GM18505 (cell line): ENCODE data around the gene SDHB.

Experiments
- ATAC-seq: cut with Tn5 transposase; IDR thresholded peaks from one replicate; pipeline ENCODE4 v1.9.1; 2021; ENCODE audit not compliant: unreplicated experiment
- POLR2A ChIP-seq: IDR thresholded peaks from 4 replicates; pipeline ENCODE4 v1.6.1; 2011; ENCODE audit warnings: borderline replicate concordance; ENCODE audit not compliant: insufficient read depth, insufficient read length; ENCODE audit errors: extremely low read depth

SDHB gene

DNA sequence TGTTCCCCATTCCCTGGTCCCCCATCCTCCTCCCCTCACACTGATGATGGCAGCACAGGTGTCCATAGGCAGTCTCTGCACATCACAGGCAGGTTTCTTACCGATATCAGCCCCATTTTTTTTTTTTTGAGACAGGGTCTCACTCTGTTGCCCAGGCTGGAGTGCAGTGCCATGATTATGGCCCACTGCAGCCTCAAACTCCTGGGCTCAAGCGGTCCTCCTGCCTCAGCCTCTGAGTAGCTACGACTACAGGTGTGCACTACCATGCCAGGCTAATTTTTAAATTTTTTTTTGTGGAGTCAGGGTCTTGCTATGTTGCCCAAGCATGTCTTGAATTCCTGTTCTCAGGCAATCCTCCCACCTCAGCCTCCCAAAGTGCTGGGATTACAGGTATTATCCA, 28.9 kb upstream of the SDHB start:
- TF ChIP-seq POLR2A, result no peak
- no peak for ATAC-seq

DNA sequence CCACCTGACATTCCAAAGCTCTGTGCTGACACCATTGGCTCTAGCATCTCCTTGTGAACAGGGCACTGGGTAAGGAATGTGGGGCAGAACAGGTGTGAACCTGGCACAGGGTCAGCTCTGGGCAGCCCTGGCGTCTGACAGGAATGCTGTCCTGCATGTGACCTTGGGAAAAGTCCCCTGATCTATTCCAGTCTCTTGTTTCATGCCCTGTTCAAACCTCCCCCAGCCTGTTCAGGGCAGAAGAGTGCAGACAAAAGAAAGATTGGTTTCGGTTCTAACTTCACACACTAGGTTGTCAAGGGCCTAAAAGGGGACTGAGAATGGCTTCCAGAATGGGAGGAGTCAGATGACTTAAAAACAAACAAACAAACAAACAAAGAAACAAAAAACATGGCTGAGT, 27.6 kb upstream of the SDHB start:
- no peak for ATAC-seq
- no peak for TF ChIP-seq POLR2A

DNA sequence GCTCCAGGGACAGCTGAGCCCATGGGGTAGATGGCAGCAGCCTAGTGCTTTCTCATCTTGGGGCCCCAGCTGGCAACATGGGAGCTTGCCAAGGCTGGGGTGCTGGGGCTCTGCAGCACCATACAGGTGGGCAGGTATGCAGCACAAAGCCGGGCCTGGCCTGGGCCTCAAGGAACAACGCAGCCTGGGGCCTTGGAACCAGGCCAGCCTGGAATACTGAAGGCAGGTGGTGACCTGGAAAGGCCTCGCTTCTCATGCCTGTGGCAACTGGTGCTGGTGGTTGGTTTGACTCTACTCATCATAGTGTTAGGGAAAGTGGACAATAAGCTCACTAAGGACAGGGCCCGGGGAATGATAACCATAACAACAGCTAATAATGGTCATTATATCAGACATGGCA, 27.0 kb upstream of the SDHB start:
- no peak for ATAC-seq
- no peak for TF ChIP-seq POLR2A

DNA sequence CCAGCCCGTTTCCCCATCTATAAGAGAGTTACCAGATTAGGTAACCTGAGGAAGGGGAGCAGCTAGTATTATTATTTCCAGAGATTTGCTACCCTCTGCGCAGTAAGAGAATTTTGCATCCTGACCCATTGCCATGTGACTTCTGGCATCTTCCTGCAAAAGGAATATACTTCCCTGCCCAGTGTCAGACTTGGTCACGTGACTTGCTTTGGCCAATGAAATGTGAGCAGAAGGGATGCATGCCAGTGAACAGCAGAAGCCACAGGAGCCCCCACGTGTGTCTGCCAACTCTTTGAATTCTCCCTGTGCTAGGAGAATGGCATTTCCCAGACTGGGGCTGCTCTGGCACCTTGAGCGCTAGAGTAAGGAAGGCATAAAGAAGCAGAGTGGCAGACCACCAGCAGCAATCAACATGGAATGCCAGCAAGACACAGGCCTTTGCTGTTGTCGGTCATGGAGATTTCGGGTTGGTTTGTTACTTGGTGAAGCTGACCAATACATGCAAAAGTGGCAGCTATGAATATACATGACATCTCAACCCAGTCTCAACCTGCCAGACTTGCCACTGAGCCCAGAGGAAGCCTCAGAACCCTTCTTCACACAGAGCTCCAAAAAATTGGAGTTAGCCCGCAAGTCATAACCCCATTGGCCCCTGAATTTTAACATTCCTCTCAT, 26.4 kb upstream of the SDHB start:
- no peak for TF ChIP-seq POLR2A
- no peak for ATAC-seq

DNA sequence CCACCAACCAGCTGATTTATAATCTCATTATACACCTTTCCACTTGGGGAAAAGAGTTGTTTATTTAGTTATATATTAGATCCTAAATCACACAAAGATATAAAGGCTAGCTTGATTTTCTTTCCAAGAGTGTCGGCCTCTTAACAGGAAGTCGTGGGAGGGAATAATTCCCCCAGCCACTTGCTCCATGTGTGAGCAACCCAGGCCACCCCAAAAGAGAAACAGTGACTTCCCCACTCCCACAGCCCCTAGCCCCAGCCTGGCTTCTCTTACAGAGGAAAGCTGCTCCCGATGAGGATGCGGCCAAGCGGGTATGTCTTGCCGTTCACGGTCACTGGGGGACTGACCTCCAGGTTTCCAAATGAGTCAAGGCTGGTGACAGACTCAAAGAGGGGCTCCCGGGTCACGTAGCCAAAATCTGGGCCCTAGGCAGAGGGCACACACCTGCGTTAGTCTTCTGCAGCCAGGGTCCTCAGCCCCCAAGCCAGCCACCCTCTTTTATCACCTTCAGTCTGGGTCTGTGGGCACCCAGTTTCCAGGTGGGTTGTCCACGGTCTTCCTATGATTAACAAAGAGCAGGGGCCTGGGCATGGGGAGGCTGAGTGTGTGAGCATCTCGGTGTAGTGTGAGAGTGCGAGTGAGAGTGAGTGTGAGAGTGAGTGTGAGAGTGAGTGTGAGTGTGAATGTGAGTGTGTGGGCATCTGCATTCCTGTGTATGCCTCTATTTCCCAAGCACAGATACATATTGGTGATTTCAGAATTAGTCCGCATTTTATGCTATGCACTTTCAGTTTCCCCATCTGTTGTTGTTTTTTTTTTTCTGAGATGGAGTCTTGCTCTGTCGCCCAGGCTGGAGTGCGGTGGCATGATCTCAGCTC, 25.4 kb upstream of the SDHB start:
- TF ChIP-seq POLR2A, result no peak
- no peak for ATAC-seq

DNA sequence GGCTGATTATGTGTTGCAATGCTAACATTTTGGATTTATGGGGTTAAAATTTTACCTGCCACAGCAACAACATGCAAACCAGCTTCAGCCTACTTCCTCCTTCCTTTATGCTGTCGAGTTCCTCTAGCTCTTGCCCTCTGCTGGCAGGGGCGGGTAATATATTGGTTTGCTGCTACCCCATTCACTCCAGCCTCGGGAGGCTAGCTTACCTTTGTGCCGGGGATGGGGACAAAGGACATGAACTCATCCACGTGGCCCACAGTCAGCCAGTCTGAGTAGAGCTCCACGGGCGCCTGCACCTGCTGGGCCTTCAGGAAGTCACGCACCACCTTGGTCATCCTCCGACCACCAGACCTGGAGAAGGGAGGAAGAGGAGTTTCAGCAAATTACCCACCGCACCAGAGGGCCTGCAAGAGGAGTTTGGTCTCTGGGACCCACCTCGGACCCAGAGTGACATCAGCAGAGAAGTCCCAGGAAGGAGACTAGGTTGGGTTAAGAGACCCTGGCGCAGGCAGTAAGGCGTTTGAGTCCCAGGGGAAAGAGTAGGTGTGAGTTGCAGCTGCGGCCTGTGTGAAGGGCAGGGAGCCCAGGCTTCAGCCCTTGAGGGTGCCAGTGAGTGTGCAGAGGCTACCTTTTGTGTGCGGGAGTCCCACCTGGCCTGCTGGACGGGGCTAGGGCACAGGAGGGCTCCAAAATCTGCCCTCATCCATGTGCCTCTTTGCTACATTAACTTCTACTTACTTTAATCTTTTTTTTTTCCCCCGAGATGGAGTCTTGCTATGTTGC, 21.8 kb upstream of the SDHB start:
- no peak for TF ChIP-seq POLR2A
- no peak for ATAC-seq

DNA sequence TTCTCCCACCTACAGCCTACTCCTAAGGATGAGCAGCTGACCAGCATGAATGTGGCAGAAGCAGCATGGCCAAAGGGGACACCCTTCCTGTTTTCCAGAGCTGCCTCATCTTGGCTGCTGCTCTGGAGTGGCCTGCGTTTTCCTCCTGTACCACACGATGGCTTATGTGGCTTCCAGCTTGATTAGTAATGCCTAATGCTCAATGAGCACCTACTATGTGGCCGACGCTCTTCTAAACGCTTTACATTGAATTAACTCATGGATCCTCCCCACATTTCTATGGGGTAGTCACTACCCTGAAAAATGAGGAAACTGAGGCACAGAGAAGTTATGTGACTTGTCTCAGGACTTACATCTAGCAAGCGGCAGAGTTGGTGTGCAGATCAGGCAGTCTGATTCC, 18.0 kb upstream of the SDHB start:
- no peak for ATAC-seq
- no peak for TF ChIP-seq POLR2A

DNA sequence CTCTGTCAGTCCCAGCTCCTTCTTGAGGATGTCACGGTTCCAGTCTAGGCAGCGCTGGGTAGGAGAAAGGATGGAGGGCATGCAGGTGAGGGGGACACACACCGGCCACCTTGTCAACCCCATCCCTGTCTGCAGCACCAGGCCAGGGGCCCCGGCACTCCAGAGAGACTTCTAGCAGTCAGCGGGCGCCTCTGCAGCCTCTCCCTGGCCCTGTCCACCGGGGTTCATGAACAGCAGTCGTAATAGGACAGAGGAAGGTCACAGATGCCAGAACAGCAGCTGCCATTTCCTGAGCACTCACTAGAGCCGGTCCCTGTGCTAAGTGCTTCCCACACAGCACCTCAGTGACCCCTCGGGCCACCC, 16.3 kb upstream of the SDHB start:
- ATAC-seq, result no peak
- TF ChIP-seq POLR2A, result no peak

DNA sequence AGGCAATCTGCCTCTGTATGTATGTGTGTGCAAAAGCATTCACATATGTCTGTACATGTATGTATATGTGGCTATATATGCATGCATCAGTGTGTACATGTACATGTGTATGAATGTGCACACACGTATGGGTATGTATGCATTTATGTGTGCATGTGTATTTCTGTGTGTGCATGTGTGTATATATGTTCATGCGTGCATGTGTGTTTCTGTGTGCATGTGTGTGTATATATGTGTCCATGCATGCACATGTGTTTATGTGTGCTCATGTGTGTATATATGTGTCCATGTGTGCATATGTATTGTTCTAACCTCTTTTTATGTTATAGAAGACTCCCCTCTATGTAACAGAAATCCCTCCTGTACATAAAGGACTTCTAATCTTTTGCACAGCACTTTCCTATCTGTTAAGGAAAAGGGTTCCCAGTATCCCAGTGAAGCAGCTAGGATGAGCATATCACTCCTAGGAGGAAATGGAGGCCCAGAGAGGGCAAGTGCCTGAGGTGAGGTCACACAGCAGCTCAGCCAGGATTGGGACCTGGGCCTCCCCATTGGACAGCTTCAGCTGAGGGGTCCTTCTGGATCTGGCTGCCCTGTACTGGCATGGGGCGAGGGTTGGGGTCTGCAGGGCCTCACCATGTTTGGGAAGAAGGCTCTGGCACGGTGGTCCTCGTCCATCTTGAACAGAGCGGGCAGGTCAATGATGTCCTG, 15.8 kb upstream of the SDHB start:
- no peak for TF ChIP-seq POLR2A
- ATAC-seq, result no peak

DNA sequence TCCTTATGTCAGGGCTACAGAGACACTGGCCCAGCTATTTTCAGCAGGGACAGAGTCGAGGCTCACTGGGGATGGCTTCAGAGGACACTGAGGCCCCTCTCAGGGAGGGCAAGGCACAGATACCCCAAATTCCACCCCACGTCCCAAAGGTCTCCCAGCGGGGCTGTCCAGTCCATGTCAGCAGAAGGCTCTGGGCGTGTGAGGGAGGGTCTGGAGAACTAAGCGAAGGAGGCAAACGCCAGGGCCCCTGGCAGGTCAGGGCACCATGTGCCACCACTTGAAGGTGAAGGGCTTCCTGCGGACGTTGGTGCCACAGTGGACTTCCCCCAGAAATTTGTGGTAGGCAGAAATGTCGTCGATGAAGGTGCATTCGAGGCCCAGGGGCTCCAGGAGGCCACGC, 15.0 kb upstream of the SDHB start:
- no peak for ATAC-seq
- TF ChIP-seq POLR2A, result no peak

DNA sequence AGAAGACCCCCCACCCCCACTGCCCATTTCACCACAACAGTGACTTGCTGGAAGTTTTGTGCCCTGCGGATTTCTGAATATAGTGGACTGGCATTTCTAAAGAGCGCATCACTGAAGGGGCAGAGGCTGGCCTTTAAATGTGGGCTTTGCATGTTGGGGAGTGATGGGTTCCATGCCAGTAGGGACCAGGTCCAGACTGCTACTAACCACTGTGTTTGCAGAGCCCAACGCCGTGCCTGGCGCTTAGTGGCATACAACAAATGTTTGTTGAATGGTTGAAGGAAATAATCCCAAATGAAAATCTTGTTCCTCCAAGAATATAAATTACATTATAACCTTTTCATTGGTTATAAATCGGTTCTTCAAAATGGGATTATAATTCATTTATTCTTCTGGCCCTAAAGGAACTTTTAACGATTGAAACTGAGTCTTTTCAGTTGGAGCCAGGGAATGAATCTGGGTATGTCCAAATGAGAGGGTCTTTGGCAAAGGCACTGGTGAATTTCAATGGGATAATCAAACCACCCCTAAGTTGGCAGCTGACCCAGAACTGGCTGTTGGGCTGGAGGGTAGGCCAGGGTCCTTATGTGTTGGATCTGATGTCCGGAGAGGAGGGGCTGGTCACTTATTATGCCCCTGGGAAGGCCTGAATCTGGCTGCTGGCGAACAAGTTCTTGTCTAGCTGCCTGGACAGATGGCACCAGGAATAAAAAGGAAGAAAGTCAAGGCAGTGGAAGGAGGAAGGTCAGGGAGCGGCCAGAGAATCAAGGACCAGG, 13.8 kb upstream of the SDHB start:
- ATAC-seq, result no peak
- TF ChIP-seq POLR2A, result no peak

DNA sequence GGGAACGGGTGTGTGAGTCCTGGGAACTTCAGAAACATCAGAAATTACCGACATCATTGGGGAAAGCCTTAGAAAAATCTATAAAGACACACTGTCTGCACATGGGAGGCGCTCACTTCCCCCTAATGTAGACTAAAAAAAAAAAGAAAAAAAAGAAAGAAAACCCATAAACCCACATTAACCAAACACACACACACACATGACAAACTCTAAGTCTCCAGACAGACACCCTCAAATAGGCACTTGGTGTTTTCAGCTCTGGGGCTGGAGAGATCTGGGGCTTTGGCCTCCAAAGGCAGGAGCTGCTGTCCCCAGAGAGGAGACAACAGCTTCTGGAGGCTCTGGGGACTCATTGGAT, 13.2 kb upstream of the SDHB start:
- no peak for TF ChIP-seq POLR2A
- no peak for ATAC-seq
